ENCODE data around the gene AP3B1. TPM values are rescaled to one million over a fixed set of nuclear protein-coding genes. Genes with fewer than 3 reads are reported as not detected.
A peak's percentile ranks its signal among the peaks of the same experiment; 100 is the strongest.

AP3B1 gene
- total and polyA plus RNA-seq, 2 donors (not counting 3 experiments of a cell fraction or from before 2014, with no cell fraction given), result 31.6 to 46.7 TPM

DNA sequence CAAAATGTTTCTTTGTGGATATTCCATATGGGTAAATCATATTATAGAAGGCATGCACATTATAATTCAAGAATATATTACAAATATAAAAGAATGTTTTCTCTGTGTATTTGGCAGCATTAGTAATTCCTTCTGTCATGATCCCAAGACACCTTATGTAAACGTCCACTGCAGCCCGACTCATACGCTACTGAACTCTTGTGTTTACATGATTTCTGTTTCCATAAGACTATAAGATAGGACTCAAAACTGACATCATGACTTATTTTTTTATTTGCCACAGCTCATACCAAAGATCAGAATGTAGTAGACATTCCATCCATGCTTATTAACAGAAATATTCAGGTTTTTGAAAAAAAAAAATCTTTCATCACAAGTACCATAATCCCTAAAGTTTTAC, 234.1 kb downstream of the AP3B1 start:
- peak; percentile 8 for DNase-seq (ENCODE audit: low read depth, low spot score)
- no peak for FAIRE-seq
- Histone ChIP-seq H3K9me1 (replicated peaks; ENCODE audit: control insufficient read depth, extremely low read depth, insufficient read depth, low read length) (no peaks in the 10 kb centered on the region), H3K4me3 (replicated peaks in 1 of 3; ENCODE audit: insufficient read depth in 1 of 3, low read depth in 1 of 3, low read length in 3 of 3) (no peak overlapping the region), H3K9me3 (replicated peaks; ENCODE audit: control insufficient read depth, insufficient read depth, low read length) (no peaks in the 10 kb centered on the region), H2AFZ (ENCODE audit: low read depth, low read length) (no peak overlapping the region), H3K27me3 (ENCODE audit: control insufficient read depth in 2 of 2, insufficient read depth in 2 of 2, low read length in 2 of 2) (no peaks in the 10 kb centered on the region), H3K27ac (ENCODE audit: insufficient read depth, low read depth, low read length) (no peak overlapping the region), H4K20me1 (replicated peaks; ENCODE audit: control insufficient read depth, extremely low read depth, insufficient read depth, low read length) (no peaks in the 10 kb centered on the region), H3K79me2 (ENCODE audit: control insufficient read depth, insufficient read depth, low read length) (no peaks in the 10 kb centered on the region), H3K4me2 (ENCODE audit: insufficient read depth, low read length) (no peak overlapping the region), H3K4me1 (ENCODE audit: control insufficient read depth, extremely low read depth, insufficient read depth, low read length) (peaks cover 20% of the 10 kb centered on the region), H3K9ac (replicated peaks; ENCODE audit: extremely low read depth, insufficient read depth, low read length) (no peak overlapping the region), H3K36me3 (ENCODE audit: control insufficient read depth in 2 of 2, extremely low read depth in 1 of 2, insufficient read depth in 2 of 2, low read length in 2 of 2) (no peaks in the 10 kb centered on the region)
- POLR2A ChIA-PET, result no interaction called here
- TF ChIP-seq EZH2 (IDR thresholded peaks at IDR 0.05; ENCODE audit: borderline replicate concordance, low read depth, low read length, severe bottlenecking), result no peak
- TF ChIP-seq, protein P1, sequence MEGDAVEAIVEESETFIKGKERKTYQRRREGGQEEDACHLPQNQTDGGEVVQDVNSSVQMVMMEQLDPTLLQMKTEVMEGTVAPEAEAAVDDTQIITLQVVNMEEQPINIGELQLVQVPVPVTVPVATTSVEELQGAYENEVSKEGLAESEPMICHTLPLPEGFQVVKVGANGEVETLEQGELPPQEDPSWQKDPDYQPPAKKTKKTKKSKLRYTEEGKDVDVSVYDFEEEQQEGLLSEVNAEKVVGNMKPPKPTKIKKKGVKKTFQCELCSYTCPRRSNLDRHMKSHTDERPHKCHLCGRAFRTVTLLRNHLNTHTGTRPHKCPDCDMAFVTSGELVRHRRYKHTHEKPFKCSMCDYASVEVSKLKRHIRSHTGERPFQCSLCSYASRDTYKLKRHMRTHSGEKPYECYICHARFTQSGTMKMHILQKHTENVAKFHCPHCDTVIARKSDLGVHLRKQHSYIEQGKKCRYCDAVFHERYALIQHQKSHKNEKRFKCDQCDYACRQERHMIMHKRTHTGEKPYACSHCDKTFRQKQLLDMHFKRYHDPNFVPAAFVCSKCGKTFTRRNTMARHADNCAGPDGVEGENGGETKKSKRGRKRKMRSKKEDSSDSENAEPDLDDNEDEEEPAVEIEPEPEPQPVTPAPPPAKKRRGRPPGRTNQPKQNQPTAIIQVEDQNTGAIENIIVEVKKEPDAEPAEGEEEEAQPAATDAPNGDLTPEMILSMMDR (IDR thresholded peaks at IDR 0.05; ENCODE audit: extremely low read depth in 1 of 2, insufficient read depth in 1 of 2, low read depth in 1 of 2, low read length in 2 of 2), result no peak
- no peak for TF ChIP-seq MYC (IDR thresholded peaks at IDR 0.05; ENCODE audit: low read depth, low read length)
- TF ChIP-seq, protein P2, sequence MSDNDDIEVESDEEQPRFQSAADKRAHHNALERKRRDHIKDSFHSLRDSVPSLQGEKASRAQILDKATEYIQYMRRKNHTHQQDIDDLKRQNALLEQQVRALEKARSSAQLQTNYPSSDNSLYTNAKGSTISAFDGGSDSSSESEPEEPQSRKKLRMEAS (IDR thresholded peaks at IDR 0.05; ENCODE audit: insufficient read depth, insufficient read length), result no peak
- TF ChIP-seq POLR2A (IDR thresholded peaks at IDR 0.05; ENCODE audit: low read depth, low read length), result no peak
- TF ChIP-seq GATA2 (IDR thresholded peaks at IDR 0.05; ENCODE audit: insufficient read depth, insufficient read length, low read depth, low read length), result no peak
- TF ChIP-seq JUN (IDR thresholded peaks at IDR 0.05; ENCODE audit: borderline replicate concordance, insufficient read depth, insufficient read length, low read depth), result no peak
- TF ChIP-seq POLR2AphosphoS5 (IDR thresholded peaks at IDR 0.05; ENCODE audit: insufficient read depth, low read depth, low read length), result no peak
- no peak for TF ChIP-seq FOS (IDR thresholded peaks at IDR 0.05; ENCODE audit: borderline replicate concordance, insufficient read depth, low read length)
- dilution Hi-C loops (cut with MboI; ENCODE audit: extremely low pct_ligation_motif_present, low sequenced_read_pairs), result no loop called here
- no TSS peak for BruUV-seq (replicated peaks)
- intact Hi-C loops (cut with micrococcal nuclease), result no loop called here
- CTCF ChIA-PET, result no interaction called here

All from endothelial cell of umbilical vein (primary cell).